GM23338 (cell line): ENCODE measurements around the gene SCG3. TPM values are rescaled to one million over a fixed set of nuclear protein-coding genes. Genes with fewer than 3 reads are reported as not detected.

Source experiments
- ATAC-seq: fragments of 200-7000 bp; cut with Tn5 transposase; 3 replicates; pipeline ENCODE4 v1.9.1; 2020
- DNase-seq: peaks from one replicate; pipeline ENCODE4 v3.0.0-alpha.2; 2015; ENCODE audit warnings: low spot score
- H2AFZ ChIP-seq: fragments of 200-600 bp; sonication (generic); 2 replicates; pipeline ENCODE4 v1.8.0; 2016; ENCODE audit warnings: antibody characterized with exemption, mild to moderate bottlenecking, moderate library complexity
- H3F3A ChIP-seq: fragments of 200-600 bp; sonication (generic); replicated peaks from 2 replicates; pipeline ENCODE4 v1.8.0; 2017; ENCODE audit warnings: antibody characterized with exemption, mixed run types, low read depth
- H3K27ac ChIP-seq: fragments of 200-600 bp; sonication (generic); 2 replicates; pipeline ENCODE4 v1.6.1; 2016; ENCODE audit warnings: low read depth
- H3K27me3 ChIP-seq: fragments of 200-600 bp; sonication (generic); 2 replicates; pipeline ENCODE4 v1.8.0; 2016; ENCODE audit warnings: mild to moderate bottlenecking, mixed run types, moderate library complexity; ENCODE audit not compliant: insufficient read depth
- H3K36me3 ChIP-seq: fragments of 200-600 bp; sonication (generic); 2 replicates; pipeline ENCODE4 v1.8.0; 2016; ENCODE audit warnings: mild to moderate bottlenecking; ENCODE audit not compliant: insufficient read depth
- H3K4me1 ChIP-seq: fragments of 200-600 bp; sonication (generic); 2 replicates; pipeline ENCODE4 v1.8.0; 2016; ENCODE audit warnings: mild to moderate bottlenecking, moderate library complexity; ENCODE audit not compliant: insufficient read depth
- H3K4me2 ChIP-seq: fragments of 200-600 bp; sonication (generic); 2 replicates; pipeline ENCODE4 v1.7.1; 2017; ENCODE audit warnings: mixed run types
- H3K4me3 ChIP-seq: fragments of 200-600 bp; sonication (generic); 2 replicates; pipeline ENCODE4 v1.6.1; 2016; ENCODE audit warnings: mixed run types
- H3K79me2 ChIP-seq: fragments of 200-600 bp; sonication (generic); replicated peaks from 2 replicates; pipeline ENCODE4 v1.8.0; 2017; ENCODE audit warnings: mild to moderate bottlenecking; ENCODE audit not compliant: insufficient read depth
- H3K9me2 ChIP-seq: fragments of 200-600 bp; sonication (generic); 2 replicates; pipeline ENCODE4 v1.8.0; 2017; ENCODE audit not compliant: insufficient read depth
- H4K20me1 ChIP-seq: fragments of 200-600 bp; sonication (generic); replicated peaks from 2 replicates; pipeline ENCODE4 v1.8.0; 2017; ENCODE audit warnings: mild to moderate bottlenecking; ENCODE audit not compliant: insufficient read depth
- H3K27ac Mint-ChIP-seq: 2 replicates; pipeline ENCODE4 v1.8.0; 2020; ENCODE audit warnings: inconsistent platforms, mild to moderate bottlenecking, moderate library complexity, mixed read lengths
- H3K27me3 Mint-ChIP-seq: 3 replicates; pipeline ENCODE4 v1.8.0; 2022; ENCODE audit warnings: low read depth, mild to moderate bottlenecking, moderate library complexity, mixed read lengths, inconsistent platforms; ENCODE audit not compliant: insufficient read depth, poor library complexity
- H3K36me3 Mint-ChIP-seq: 3 replicates; pipeline ENCODE4 v1.8.0; 2021; ENCODE audit warnings: low read depth, mild to moderate bottlenecking, inconsistent platforms, moderate library complexity, mixed read lengths
- H3K4me1 Mint-ChIP-seq: 3 replicates; pipeline ENCODE4 v1.8.0; 2020; ENCODE audit warnings: mild to moderate bottlenecking, inconsistent platforms, mixed read lengths
- H3K4me3 Mint-ChIP-seq: 3 replicates; pipeline ENCODE4 v1.8.0; 2021; ENCODE audit warnings: moderate library complexity, mild to moderate bottlenecking, inconsistent platforms, mixed read lengths
- H3K9me3 Mint-ChIP-seq: 3 replicates; pipeline ENCODE4 v1.8.0; 2020; ENCODE audit warnings: moderate library complexity, mild to moderate bottlenecking, inconsistent platforms, mixed read lengths
- EZH2phosphoT487 ChIP-seq: fragments of 200-600 bp; sonication (generic); IDR thresholded peaks from one replicate; pipeline ENCODE4 v1.8.1; 2018; ENCODE audit warnings: antibody characterized with exemption; ENCODE audit not compliant: unreplicated experiment
- STAT1 ChIP-seq: IDR thresholded peaks from one replicate; pipeline ENCODE4 v1.6.1; 2016; ENCODE audit warnings: antibody characterized with exemption; ENCODE audit not compliant: unreplicated experiment
- polyA plus RNA-seq: library from polyadenylated mRNA; unstranded; fragments of >200 nt; fragmentation: Nextera tagmentation; extraction: Ambion mirVana; gene quantifications from 2 replicates; pipeline ENCODE4 v1.2.1, GENCODE V29; 2016
- total RNA-seq: library from RNA; depleted of rRNA; stranded (reverse); fragments of >200 nt; shearing (Covaris generic); gene quantifications from 2 replicates; pipeline ENCODE4 v1.2.3, GENCODE V29; 2014
- TF ChIP-seq, protein P1 (sequence below): fragments of 250-450 bp; sonication (Bioruptor Pico); IDR thresholded peaks from 2 replicates; pipeline ENCODE4 v1.5.0; 2020; ENCODE audit warnings: mild to moderate bottlenecking, moderate library complexity
- TF ChIP-seq, protein P2 (sequence below): IDR thresholded peaks from 2 replicates; pipeline ENCODE4 v1.6.1; 2016; ENCODE audit warnings: antibody characterized with exemption

The SCG3 gene
- total and polyA plus RNA-seq, 2 experiments from 2014 or later: 44.2 to 99.5 TPM

DNA sequence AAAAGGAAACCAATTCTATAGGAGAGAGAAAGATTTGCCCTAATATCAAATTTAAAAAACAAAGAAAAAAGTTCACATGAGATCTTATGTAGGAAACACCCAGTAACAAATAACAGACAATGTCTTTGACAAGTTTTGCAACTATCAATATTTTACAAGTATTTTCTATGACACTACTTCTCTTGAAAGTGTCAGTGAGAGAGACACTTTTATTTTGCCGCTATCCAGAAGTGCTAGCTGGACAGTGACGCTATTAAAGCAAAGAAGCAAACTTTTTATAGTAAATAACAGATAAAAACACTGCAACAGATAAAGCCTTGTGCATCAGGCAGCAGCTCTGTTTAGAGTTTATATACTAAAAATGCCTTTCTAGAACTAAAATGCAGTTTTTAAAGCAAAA, 42.9 kb downstream of the SCG3 start:
- Histone ChIP-seq H3K27me3 (no peaks in the 10 kb centered on the region), H3K9me2 (no peaks in the 10 kb centered on the region), H3K36me3 (no peaks in the 10 kb centered on the region), H4K20me1 (no peaks in the 10 kb centered on the region), H2AFZ (no peak overlapping the region), H3K4me3 (no peak overlapping the region), H3K4me1 (peaks cover 13% of the 10 kb centered on the region; the same call in 1 of the 2 replicates), H3K27ac (no peak overlapping the region), H3F3A (no peaks in the 10 kb centered on the region), H3K79me2 (no peaks in the 10 kb centered on the region), H3K4me2 (no peak overlapping the region)
- Mint-ChIP-seq H3K4me3 (no peak overlapping the region), H3K36me3 (peaks cover 9% of the 10 kb centered on the region), H3K4me1 (peaks cover 33% of the 10 kb centered on the region), H3K27ac (no peak overlapping the region), H3K9me3 (no peaks in the 10 kb centered on the region), H3K27me3 (no peaks in the 10 kb centered on the region)
- ATAC-seq: no peak
- TF ChIP-seq, protein P1, sequence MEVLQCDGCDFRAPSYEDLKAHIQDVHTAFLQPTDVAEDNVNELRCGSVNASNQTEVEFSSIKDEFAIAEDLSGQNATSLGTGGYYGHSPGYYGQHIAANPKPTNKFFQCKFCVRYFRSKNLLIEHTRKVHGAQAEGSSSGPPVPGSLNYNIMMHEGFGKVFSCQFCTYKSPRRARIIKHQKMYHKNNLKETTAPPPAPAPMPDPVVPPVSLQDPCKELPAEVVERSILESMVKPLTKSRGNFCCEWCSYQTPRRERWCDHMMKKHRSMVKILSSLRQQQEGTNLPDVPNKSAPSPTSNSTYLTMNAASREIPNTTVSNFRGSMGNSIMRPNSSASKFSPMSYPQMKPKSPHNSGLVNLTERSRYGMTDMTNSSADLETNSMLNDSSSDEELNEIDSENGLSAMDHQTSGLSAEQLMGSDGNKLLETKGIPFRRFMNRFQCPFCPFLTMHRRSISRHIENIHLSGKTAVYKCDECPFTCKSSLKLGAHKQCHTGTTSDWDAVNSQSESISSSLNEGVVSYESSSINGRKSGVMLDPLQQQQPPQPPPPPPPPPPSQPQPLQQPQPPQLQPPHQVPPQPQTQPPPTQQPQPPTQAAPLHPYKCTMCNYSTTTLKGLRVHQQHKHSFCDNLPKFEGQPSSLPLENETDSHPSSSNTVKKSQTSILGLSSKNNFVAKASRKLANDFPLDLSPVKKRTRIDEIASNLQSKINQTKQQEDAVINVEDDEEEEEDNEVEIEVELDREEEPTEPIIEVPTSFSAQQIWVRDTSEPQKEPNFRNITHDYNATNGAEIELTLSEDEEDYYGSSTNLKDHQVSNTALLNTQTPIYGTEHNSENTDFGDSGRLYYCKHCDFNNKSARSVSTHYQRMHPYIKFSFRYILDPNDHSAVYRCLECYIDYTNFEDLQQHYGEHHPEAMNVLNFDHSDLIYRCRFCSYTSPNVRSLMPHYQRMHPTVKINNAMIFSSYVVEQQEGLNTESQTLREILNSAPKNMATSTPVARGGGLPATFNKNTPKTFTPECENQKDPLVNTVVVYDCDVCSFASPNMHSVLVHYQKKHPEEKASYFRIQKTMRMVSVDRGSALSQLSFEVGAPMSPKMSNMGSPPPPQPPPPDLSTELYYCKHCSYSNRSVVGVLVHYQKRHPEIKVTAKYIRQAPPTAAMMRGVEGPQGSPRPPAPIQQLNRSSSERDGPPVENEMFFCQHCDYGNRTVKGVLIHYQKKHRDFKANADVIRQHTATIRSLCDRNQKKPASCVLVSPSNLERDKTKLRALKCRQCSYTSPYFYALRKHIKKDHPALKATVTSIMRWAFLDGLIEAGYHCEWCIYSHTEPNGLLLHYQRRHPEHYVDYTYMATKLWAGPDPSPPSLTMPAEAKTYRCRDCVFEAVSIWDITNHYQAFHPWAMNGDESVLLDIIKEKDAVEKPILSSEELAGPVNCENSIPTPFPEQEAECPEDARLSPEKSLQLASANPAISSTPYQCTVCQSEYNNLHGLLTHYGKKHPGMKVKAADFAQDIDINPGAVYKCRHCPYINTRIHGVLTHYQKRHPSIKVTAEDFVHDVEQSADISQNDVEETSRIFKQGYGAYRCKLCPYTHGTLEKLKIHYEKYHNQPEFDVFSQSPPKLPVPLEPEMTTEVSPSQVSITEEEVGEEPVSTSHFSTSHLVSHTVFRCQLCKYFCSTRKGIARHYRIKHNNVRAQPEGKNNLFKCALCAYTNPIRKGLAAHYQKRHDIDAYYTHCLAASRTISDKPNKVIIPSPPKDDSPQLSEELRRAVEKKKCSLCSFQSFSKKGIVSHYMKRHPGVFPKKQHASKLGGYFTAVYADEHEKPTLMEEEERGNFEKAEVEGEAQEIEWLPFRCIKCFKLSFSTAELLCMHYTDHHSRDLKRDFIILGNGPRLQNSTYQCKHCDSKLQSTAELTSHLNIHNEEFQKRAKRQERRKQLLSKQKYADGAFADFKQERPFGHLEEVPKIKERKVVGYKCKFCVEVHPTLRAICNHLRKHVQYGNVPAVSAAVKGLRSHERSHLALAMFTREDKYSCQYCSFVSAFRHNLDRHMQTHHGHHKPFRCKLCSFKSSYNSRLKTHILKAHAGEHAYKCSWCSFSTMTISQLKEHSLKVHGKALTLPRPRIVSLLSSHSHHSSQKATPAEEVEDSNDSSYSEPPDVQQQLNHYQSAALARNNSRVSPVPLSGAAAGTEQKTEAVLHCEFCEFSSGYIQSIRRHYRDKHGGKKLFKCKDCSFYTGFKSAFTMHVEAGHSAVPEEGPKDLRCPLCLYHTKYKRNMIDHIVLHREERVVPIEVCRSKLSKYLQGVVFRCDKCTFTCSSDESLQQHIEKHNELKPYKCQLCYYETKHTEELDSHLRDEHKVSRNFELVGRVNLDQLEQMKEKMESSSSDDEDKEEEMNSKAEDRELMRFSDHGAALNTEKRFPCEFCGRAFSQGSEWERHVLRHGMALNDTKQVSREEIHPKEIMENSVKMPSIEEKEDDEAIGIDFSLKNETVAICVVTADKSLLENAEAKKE (CRISPR knock-in tag): no peak
- no peak for DNase-seq

DNA sequence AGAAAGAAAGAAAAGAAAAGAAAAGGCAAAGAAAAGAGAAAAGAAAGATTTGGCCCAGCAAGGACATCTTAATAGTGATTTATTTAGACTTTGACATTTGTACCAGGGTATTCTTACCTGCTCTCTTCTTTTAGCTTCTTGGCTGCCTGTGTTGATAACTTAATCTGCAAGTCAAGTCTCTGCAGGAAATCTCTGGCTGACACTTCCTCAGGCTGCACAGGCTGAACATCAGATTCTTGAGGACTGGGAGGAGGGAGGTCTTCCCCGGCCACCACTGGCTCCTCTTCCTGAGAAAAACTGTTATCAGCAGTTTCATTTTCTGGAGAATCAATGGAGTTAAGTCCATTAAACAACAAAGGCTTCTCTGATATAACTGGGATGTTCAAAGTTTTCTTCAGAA, 43.4 kb downstream of the SCG3 start:
- Mint-ChIP-seq H3K27me3 (no peaks in the 10 kb centered on the region), H3K27ac (no peak overlapping the region), H3K36me3 (peaks cover 9% of the 10 kb centered on the region), H3K4me3 (no peak overlapping the region), H3K9me3 (no peaks in the 10 kb centered on the region), H3K4me1 (peaks cover 33% of the 10 kb centered on the region)
- Histone ChIP-seq H3K4me1 (peaks cover 13% of the 10 kb centered on the region; the same call in 1 of the 2 replicates), H3K79me2 (no peaks in the 10 kb centered on the region), H3K27ac (no peak overlapping the region), H3K4me3 (no peak overlapping the region), H3K4me2 (no peak overlapping the region), H2AFZ (no peak overlapping the region), H4K20me1 (no peaks in the 10 kb centered on the region), H3F3A (no peaks in the 10 kb centered on the region), H3K36me3 (no peaks in the 10 kb centered on the region), H3K9me2 (no peaks in the 10 kb centered on the region), H3K27me3 (no peaks in the 10 kb centered on the region)
- TF ChIP-seq EZH2phosphoT487: no peak
- TF ChIP-seq, protein P1 (CRISPR knock-in tag): no peak
- TF ChIP-seq STAT1: no peak
- TF ChIP-seq, protein P2, sequence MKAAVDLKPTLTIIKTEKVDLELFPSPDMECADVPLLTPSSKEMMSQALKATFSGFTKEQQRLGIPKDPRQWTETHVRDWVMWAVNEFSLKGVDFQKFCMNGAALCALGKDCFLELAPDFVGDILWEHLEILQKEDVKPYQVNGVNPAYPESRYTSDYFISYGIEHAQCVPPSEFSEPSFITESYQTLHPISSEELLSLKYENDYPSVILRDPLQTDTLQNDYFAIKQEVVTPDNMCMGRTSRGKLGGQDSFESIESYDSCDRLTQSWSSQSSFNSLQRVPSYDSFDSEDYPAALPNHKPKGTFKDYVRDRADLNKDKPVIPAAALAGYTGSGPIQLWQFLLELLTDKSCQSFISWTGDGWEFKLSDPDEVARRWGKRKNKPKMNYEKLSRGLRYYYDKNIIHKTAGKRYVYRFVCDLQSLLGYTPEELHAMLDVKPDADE: no peak
- ATAC-seq: no peak
- peak; percentile 21 for DNase-seq
